SK-N-SH (cell line): ENCODE measurements around the gene GNB2.

Source experiments
- CTCF ChIP-seq: fragments of 200-600 bp; sonication (generic); IDR thresholded peaks from 2 replicates; pipeline ENCODE4 v1.6.1; 2017; ENCODE audit warnings: antibody characterized with exemption, mild to moderate bottlenecking, moderate library complexity
- MXI1 ChIP-seq: IDR thresholded peaks from 2 replicates; pipeline ENCODE4 v1.6.1; 2012; ENCODE audit warnings: mild to moderate bottlenecking, low read depth, low read length, improper control_type of control experiment
- POLR2AphosphoS5 ChIP-seq: IDR thresholded peaks from 2 replicates; pipeline ENCODE4 v1.6.1; 2012; ENCODE audit warnings: low read depth, low read length
- RAD21 ChIP-seq: IDR thresholded peaks from 2 replicates; pipeline ENCODE4 v1.6.1; 2012; ENCODE audit warnings: mild to moderate bottlenecking, low read length
- RFX5 ChIP-seq: IDR thresholded peaks from 2 replicates; pipeline ENCODE4 v1.6.1; 2012; ENCODE audit warnings: mild to moderate bottlenecking, improper control_type of control experiment, low read length
- SIN3A ChIP-seq: IDR thresholded peaks from 2 replicates; pipeline ENCODE4 v1.6.1; 2012; ENCODE audit warnings: low read depth, mild to moderate bottlenecking, low read length, moderate library complexity, borderline replicate concordance
- TAF1 ChIP-seq: IDR thresholded peaks from 2 replicates; pipeline ENCODE4 v1.6.1; 2012; ENCODE audit warnings: low read depth, mild to moderate bottlenecking, low read length, moderate library complexity, borderline replicate concordance
- TF ChIP-seq, protein P1 (sequence below): IDR thresholded peaks from 2 replicates; pipeline ENCODE4; 2012

GRCh38 chr7:100626055-100626454 lies 47.5 kb upstream of the GNB2 start:
- TF ChIP-seq RFX5 (no peak), POLR2AphosphoS5 (no peak), CTCF (no peak), MXI1 (no peak), RAD21 (no peak), SIN3A (no peak), TAF1 (no peak)
- TF ChIP-seq, protein P1, sequence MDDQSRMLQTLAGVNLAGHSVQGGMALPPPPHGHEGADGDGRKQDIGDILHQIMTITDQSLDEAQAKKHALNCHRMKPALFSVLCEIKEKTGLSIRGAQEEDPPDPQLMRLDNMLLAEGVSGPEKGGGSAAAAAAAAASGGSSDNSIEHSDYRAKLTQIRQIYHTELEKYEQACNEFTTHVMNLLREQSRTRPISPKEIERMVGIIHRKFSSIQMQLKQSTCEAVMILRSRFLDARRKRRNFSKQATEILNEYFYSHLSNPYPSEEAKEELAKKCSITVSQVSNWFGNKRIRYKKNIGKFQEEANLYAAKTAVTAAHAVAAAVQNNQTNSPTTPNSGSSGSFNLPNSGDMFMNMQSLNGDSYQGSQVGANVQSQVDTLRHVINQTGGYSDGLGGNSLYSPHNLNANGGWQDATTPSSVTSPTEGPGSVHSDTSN, result no peak
